B cell (primary cell): ENCODE results near the gene MRPL1. TPM values are rescaled to one million over a fixed set of nuclear protein-coding genes. Genes with fewer than 3 reads are reported as not detected.
A peak's percentile ranks its signal among the peaks of the same experiment; 100 is the strongest.

ENCODE experiments used
- ATAC-seq: fragments of 200-7000 bp; cut with Tn5 transposase; one replicate; pipeline ENCODE4 v1.10.0; 2021; ENCODE audit warnings: low read depth, mild to moderate bottlenecking, moderate number of reproducible peaks, moderate library complexity
- CTCF ChIA-PET: fragments of 350-600 bp; sonication (Branson Sonifier 250); formaldehyde crosslinking; loops from one replicate; lab custom pipeline; 2021; ENCODE audit warnings: antibody characterized with exemption, inconsistent platforms; lab: Charles Lee
- POLR2A ChIA-PET: fragments of 350-600 bp; sonication (Branson Sonifier 250); formaldehyde crosslinking; loops from one replicate; lab custom pipeline; 2021; ENCODE audit warnings: antibody characterized with exemption; lab: Charles Lee
- DNase-seq: peaks from one replicate; pipeline ENCODE4 v3.0.0; 2013
- H2AFZ ChIP-seq: 2 replicates; pipeline ENCODE4 v1.6.1; 2012; ENCODE audit warnings: mild to moderate bottlenecking, low read depth, low read length; ENCODE audit not compliant: insufficient read depth, poor library complexity, severe bottlenecking
- H3K27ac ChIP-seq, 2 donors: 1 replicate in 1 of 2; 2 replicates in 1 of 2; pipeline ENCODE4 v1.5.1; 2012 to 2013; ENCODE audit warnings: low read length in 2 of 2, mild to moderate bottlenecking in 2 of 2, moderate library complexity in 1 of 2
- H3K27me3 ChIP-seq, 4 experiments: fragments of 200-600 bp in 1 of 4; sonication (generic) in 1 of 4; replicated peaks in 1 of 4; 1 replicate in 2 of 4; 2 replicates in 2 of 4; pipeline versions ENCODE4 v1.6.1 to v1.7.0; 2013 to 2016; ENCODE audit warnings: low read length in 3 of 4, mild to moderate bottlenecking in 2 of 4, mixed read lengths in 1 of 4, moderate library complexity in 1 of 4; ENCODE audit not compliant: insufficient read depth in 4 of 4, control insufficient read depth in 3 of 4; ENCODE audit errors: control extremely low read depth in 1 of 4
- H3K36me3 ChIP-seq, 2 experiments: replicated peaks in 1 of 2; 1 replicate in 1 of 2; 2 replicates in 1 of 2; pipeline versions ENCODE4 v1.6.1 to v1.7.1; 2013; ENCODE audit warnings: low read length in 1 of 2; ENCODE audit not compliant: insufficient read depth in 2 of 2, control insufficient read depth in 1 of 2; ENCODE audit errors: control extremely low read depth in 1 of 2, extremely low read depth in 1 of 2
- H3K4me1 ChIP-seq, 2 donors: fragments of 200-600 bp in 1 of 2; sonication (generic) in 1 of 2; 1 replicate in 1 of 2; 2 replicates in 1 of 2; pipeline versions ENCODE4 v1.5.1 to v1.6.1; 2013 to 2017; ENCODE audit warnings: low read length in 2 of 2; ENCODE audit not compliant: control insufficient read depth in 2 of 2, insufficient read depth in 2 of 2
- H3K4me2 ChIP-seq: replicated peaks from 2 replicates; pipeline ENCODE3; 2012; ENCODE audit warnings: mild to moderate bottlenecking, low read depth, low read length; ENCODE audit not compliant: poor library complexity, severe bottlenecking
- H3K4me3 ChIP-seq, 5 experiments: fragments of 200-600 bp in 1 of 5; sonication (generic) in 1 of 5; 1 replicate in 3 of 5; 2 replicates in 2 of 5; pipeline versions ENCODE4 v1.5.1 to v1.7.0; 2011 to 2016; ENCODE audit warnings: low read length in 4 of 5, mild to moderate bottlenecking in 4 of 5, low read depth in 2 of 5, control low read depth in 1 of 5, moderate library complexity in 1 of 5; ENCODE audit not compliant: insufficient read depth in 1 of 5; ENCODE audit errors: control extremely low read depth in 1 of 5, extremely low read depth in 1 of 5
- H3K79me2 ChIP-seq: fragments of 200-600 bp; sonication (generic); one replicate; pipeline ENCODE4 v1.6.0; 2016; ENCODE audit warnings: low read length; ENCODE audit not compliant: control insufficient read depth, insufficient read depth
- H3K9ac ChIP-seq: fragments of 200-600 bp; sonication (generic); 2 replicates; pipeline ENCODE4 v1.6.1; 2017; ENCODE audit warnings: mild to moderate bottlenecking, low read length, moderate library complexity
- H3K9me3 ChIP-seq, 3 donors: one replicate each; pipeline versions ENCODE4 v1.6.1 to v1.7.1; 2013; ENCODE audit warnings: low read length in 2 of 3; ENCODE audit not compliant: control insufficient read depth in 2 of 3, insufficient read depth in 1 of 3; ENCODE audit errors: control extremely low read depth in 1 of 3
- H4K20me1 ChIP-seq: 2 replicates; pipeline ENCODE4 v1.6.0; 2012; ENCODE audit warnings: mild to moderate bottlenecking, low read length; ENCODE audit not compliant: insufficient read depth, control insufficient read depth, poor library complexity, severe bottlenecking
- H3K27ac Mint-ChIP-seq: one replicate; pipeline ENCODE4 v1.8.0; 2021; ENCODE audit warnings: mixed read lengths
- H3K27me3 Mint-ChIP-seq: one replicate; pipeline ENCODE4 v1.8.0; 2021; ENCODE audit warnings: mixed read lengths
- H3K4me1 Mint-ChIP-seq: one replicate; pipeline ENCODE4 v1.8.0; 2021; ENCODE audit warnings: mixed read lengths
- H3K4me3 Mint-ChIP-seq: one replicate; pipeline ENCODE4 v1.8.0; 2021; ENCODE audit warnings: mixed read lengths
- H3K9me3 Mint-ChIP-seq: one replicate; pipeline ENCODE4 v1.8.0; 2022; ENCODE audit warnings: mixed read lengths; ENCODE audit not compliant: insufficient read depth
- EZH2 ChIP-seq: IDR thresholded peaks from 2 replicates; pipeline ENCODE4 v1.6.1; 2012; ENCODE audit warnings: borderline replicate concordance, low read depth, mild to moderate bottlenecking, moderate library complexity, low read length; ENCODE audit not compliant: insufficient read depth, poor library complexity, severe bottlenecking
- WGBS: methylation state at CpG from one replicate; pipeline ENCODE4 v1.1.5; 2013; ENCODE audit warnings: missing lambda C conversion rate; ENCODE audit not compliant: insufficient coverage; 5-methylcytosine and 5-hydroxymethylcytosine counted together
- intact Hi-C: fragments of 100-400 bp; cut with micrococcal nuclease; formaldehyde crosslinking; loops from one replicate; pipeline ENCODE4 v1.10.0; 2022
- polyA plus RNA-seq: library from polyadenylated mRNA; depleted of rRNA; stranded (reverse); fragments of >200 nt; gene quantifications from 2 replicates; pipeline ENCODE4 v1.2.3, GENCODE V29; 2012
- total RNA-seq, 2 donors: library from RNA; stranded (reverse); fragments of 120-200 nt in 1 of 2; gene quantifications; 1 replicate in 1 of 2; 2 replicates in 1 of 2; pipeline versions ENCODE4 v1.2.3 to v1.2.4, GENCODE V29; 2013 to 2022
- TF ChIP-seq, protein P1 (sequence below): fragments of 200-600 bp; IDR thresholded peaks from one replicate; pipeline ENCODE4 v1.8.0; 2022; ENCODE audit warnings: antibody characterized with exemption, mild to moderate bottlenecking

Gene MRPL1
- total and polyA plus RNA-seq, 2 donors (not counting 1 experiment from before 2014, with no cell fraction given) = 22.3 to 23.3 TPM

GRCh38 chr4:77819404-77819842 lies 43.2 kb upstream of the MRPL1 start:
- H2AFZ ChIP-seq = peak overlapping the region; percentile 71
- TF ChIP-seq EZH2 = no peak
- TF ChIP-seq, protein P1, sequence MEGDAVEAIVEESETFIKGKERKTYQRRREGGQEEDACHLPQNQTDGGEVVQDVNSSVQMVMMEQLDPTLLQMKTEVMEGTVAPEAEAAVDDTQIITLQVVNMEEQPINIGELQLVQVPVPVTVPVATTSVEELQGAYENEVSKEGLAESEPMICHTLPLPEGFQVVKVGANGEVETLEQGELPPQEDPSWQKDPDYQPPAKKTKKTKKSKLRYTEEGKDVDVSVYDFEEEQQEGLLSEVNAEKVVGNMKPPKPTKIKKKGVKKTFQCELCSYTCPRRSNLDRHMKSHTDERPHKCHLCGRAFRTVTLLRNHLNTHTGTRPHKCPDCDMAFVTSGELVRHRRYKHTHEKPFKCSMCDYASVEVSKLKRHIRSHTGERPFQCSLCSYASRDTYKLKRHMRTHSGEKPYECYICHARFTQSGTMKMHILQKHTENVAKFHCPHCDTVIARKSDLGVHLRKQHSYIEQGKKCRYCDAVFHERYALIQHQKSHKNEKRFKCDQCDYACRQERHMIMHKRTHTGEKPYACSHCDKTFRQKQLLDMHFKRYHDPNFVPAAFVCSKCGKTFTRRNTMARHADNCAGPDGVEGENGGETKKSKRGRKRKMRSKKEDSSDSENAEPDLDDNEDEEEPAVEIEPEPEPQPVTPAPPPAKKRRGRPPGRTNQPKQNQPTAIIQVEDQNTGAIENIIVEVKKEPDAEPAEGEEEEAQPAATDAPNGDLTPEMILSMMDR = no peak
- H3K9ac ChIP-seq = peak overlapping the region; percentile 91
- H3K36me3 ChIP-seq = no peaks in the 10 kb centered on the region
- POLR2A ChIA-PET = interaction anchor here (1.0 to 6.2 kb wide), 4 partner anchors 19 to 958 kb away, joined by 4 to 142 read pairs (median 10); partner anchors contain the start of gene MRPL1
- H3K4me1 ChIP-seq = peaks cover 44 to 45% of the 10 kb centered on the region in 2 donors
- peaks cover 46% of the 10 kb centered on the region for H3K79me2 ChIP-seq
- peak overlapping the region; percentile 99 for H3K27ac Mint-ChIP-seq
- intact Hi-C loops = loop anchor here (2.0 to 10.0 kb wide), 3 partner anchors 19 to 665 kb away; partner anchors contain the start of gene CCNG2
- peak overlapping the region; percentile 71 to 98 (median 88) for H3K4me3 ChIP-seq
- no peaks in the 10 kb centered on the region for H3K27me3 ChIP-seq
- no peak for DNase-seq
- no peaks in the 10 kb centered on the region for H3K9me3 Mint-ChIP-seq
- peak; percentile 45 for ATAC-seq
- peaks cover 24% of the 10 kb centered on the region for H4K20me1 ChIP-seq
- peak overlapping the region; percentile 87 for H3K4me2 ChIP-seq
- peak overlapping the region; percentile 98 for H3K4me3 Mint-ChIP-seq
- no peaks in the 10 kb centered on the region for H3K27me3 Mint-ChIP-seq
- WGBS = under 1% methylated on average over 66 of the region's 66 CpGs
- H3K4me1 Mint-ChIP-seq = peaks cover 56% of the 10 kb centered on the region
- CTCF ChIA-PET = interaction anchor here (0.6 to 2.3 kb wide), 5 partner anchors 18 to 140 kb away, joined by 3 to 24 read pairs (median 5); partner anchors contain the start of gene MRPL1
- peak overlapping the region; percentile 94 to 99 for H3K27ac ChIP-seq
- no peaks in the 10 kb centered on the region for H3K9me3 ChIP-seq
